WTC11 (cell line): ENCODE measurements around the gene TRNAU1AP. TPM values are rescaled to one million over a fixed set of nuclear protein-coding genes. Genes with fewer than 3 reads are reported as not detected.
"Not testable (repeated sequence)": the region's sequence is repeated elsewhere in the genome, so short reads cannot be mapped to it uniquely, and the experiment has no call there.

Experiments used
- ATAC-seq: fragments of 200-7000 bp; cut with Tn5 transposase; 2 replicates; pipeline ENCODE4 v1.10.0; 2021; ENCODE audit warnings: mild to moderate bottlenecking, moderate library complexity
- CTCF ChIA-PET: fragments of 300-600 bp; sonication (Branson Sonifier 250); formaldehyde crosslinking; loops from one replicate; lab custom pipeline; 2021; ENCODE audit warnings: antibody characterized with exemption; lab: Charles Lee
- POLR2A ChIA-PET: fragments of 350-600 bp; sonication (Branson Sonifier 250); formaldehyde crosslinking; loops from one replicate; lab custom pipeline; 2021; ENCODE audit warnings: antibody characterized with exemption; lab: Charles Lee
- DNase-seq: peaks from one replicate; pipeline ENCODE4 v3.0.0; 2021; ENCODE audit warnings: low spot score
- H3K27ac Mint-ChIP-seq: 2 replicates; pipeline ENCODE4 v1.8.0; 2021; ENCODE audit warnings: mixed read lengths
- H3K27me3 Mint-ChIP-seq: 2 replicates; pipeline ENCODE4 v1.8.0; 2021; ENCODE audit warnings: low read depth, mild to moderate bottlenecking, moderate library complexity, mixed read lengths
- H3K36me3 Mint-ChIP-seq: 2 replicates; pipeline ENCODE4 v1.8.0; 2021; ENCODE audit warnings: mixed read lengths
- H3K4me1 Mint-ChIP-seq: 2 replicates; pipeline ENCODE4 v1.8.0; 2022; ENCODE audit warnings: mixed read lengths
- H3K4me3 Mint-ChIP-seq: 2 replicates; pipeline ENCODE4 v1.8.0; 2021; ENCODE audit warnings: mild to moderate bottlenecking, moderate library complexity, mixed read lengths
- H3K9me3 Mint-ChIP-seq: 2 replicates; pipeline ENCODE4 v1.8.0; 2021; ENCODE audit warnings: mixed read lengths
- ATF6 ChIP-seq: sonication (generic); formaldehyde crosslinking; IDR thresholded peaks from 2 replicates; pipeline ENCODE4 v1.8.1; 2023; ENCODE audit warnings: mild to moderate bottlenecking, missing genetic modification reagents
- CREB1 ChIP-seq: sonication (generic); formaldehyde crosslinking; IDR thresholded peaks from 2 replicates; pipeline ENCODE4 v1.8.0; 2023; ENCODE audit warnings: mild to moderate bottlenecking, missing genetic modification reagents
- CREM ChIP-seq: sonication (generic); formaldehyde crosslinking; IDR thresholded peaks from 2 replicates; pipeline ENCODE4 v1.8.1; 2022; ENCODE audit warnings: mild to moderate bottlenecking, missing genetic modification reagents, moderate library complexity
- CTCF ChIP-seq: fragments of 200-600 bp; IDR thresholded peaks from 2 replicates; pipeline ENCODE4 v1.8.0; 2022; ENCODE audit warnings: antibody characterized with exemption
- ELF4 ChIP-seq: sonication (generic); formaldehyde crosslinking; IDR thresholded peaks from 2 replicates; pipeline ENCODE4 v1.8.1; 2022; ENCODE audit warnings: low read depth, mild to moderate bottlenecking, moderate library complexity, missing genetic modification reagents
- ETV6 ChIP-seq: sonication (generic); formaldehyde crosslinking; IDR thresholded peaks from 2 replicates; pipeline ENCODE4 v1.8.1; 2022; ENCODE audit warnings: mild to moderate bottlenecking, missing genetic modification reagents
- HMGXB4 ChIP-seq: sonication (generic); formaldehyde crosslinking; IDR thresholded peaks from 2 replicates; pipeline ENCODE4 v1.8.1; 2023; ENCODE audit warnings: mild to moderate bottlenecking, moderate library complexity, missing genetic modification reagents
- IRF2 ChIP-seq: sonication (generic); formaldehyde crosslinking; IDR thresholded peaks from 2 replicates; pipeline ENCODE4 v1.8.0; 2022; ENCODE audit warnings: low read depth, missing genetic modification reagents, borderline replicate concordance
- KAT7 ChIP-seq: sonication (generic); formaldehyde crosslinking; IDR thresholded peaks from 2 replicates; pipeline ENCODE4 v1.8.1; 2023; ENCODE audit warnings: missing genetic modification reagents, mild to moderate bottlenecking, borderline replicate concordance
- MXD4 ChIP-seq: fragments of 250-450 bp; sonication (Bioruptor Pico); IDR thresholded peaks from 2 replicates; pipeline ENCODE4 v1.8.0; 2021; ENCODE audit warnings: mild to moderate bottlenecking, moderate library complexity, borderline replicate concordance
- NFATC4 ChIP-seq: fragments of 250-450 bp; sonication (Bioruptor Pico); IDR thresholded peaks from 2 replicates; pipeline ENCODE4 v1.9.0; 2021; ENCODE audit warnings: mild to moderate bottlenecking
- RORB ChIP-seq: fragments of 250-450 bp; sonication (Bioruptor Pico); IDR thresholded peaks from 2 replicates; pipeline ENCODE4 v1.9.0; 2021; ENCODE audit warnings: mild to moderate bottlenecking
- TEAD1 ChIP-seq: sonication (generic); formaldehyde crosslinking; IDR thresholded peaks from 2 replicates; pipeline ENCODE4 v1.8.0; 2022; ENCODE audit warnings: mild to moderate bottlenecking, missing genetic modification reagents
- TP53 ChIP-seq: sonication (generic); formaldehyde crosslinking; IDR thresholded peaks from 2 replicates; pipeline ENCODE4 v1.8.1; 2023; ENCODE audit warnings: mild to moderate bottlenecking, missing genetic modification reagents
- ZBTB43 ChIP-seq: sonication (generic); formaldehyde crosslinking; IDR thresholded peaks from 2 replicates; pipeline ENCODE4 v1.8.1; 2023; ENCODE audit warnings: mild to moderate bottlenecking, missing genetic modification reagents
- ZNF232 ChIP-seq: sonication (generic); formaldehyde crosslinking; IDR thresholded peaks from 2 replicates; pipeline ENCODE4 v1.8.0; 2022; ENCODE audit warnings: mild to moderate bottlenecking, missing genetic modification reagents
- ZNF423 ChIP-seq: fragments of 250-450 bp; sonication (Bioruptor Pico); IDR thresholded peaks from 2 replicates; pipeline ENCODE4 v2.1.2; 2022; ENCODE audit warnings: mild to moderate bottlenecking, moderate library complexity
- ZNF512 ChIP-seq: sonication (generic); formaldehyde crosslinking; IDR thresholded peaks from 2 replicates; pipeline ENCODE4 v1.8.1; 2022; ENCODE audit warnings: missing genetic modification reagents, borderline replicate concordance
- total RNA-seq: library from RNA; stranded (reverse); gene quantifications from 3 replicates; pipeline ENCODE4 v1.2.3, GENCODE V29; 2021

Gene TRNAU1AP
- total RNA-seq, 1 experiment from 2014 or later = 30.4 TPM

GRCh38 chr1:28571911-28572310 is 19.0 kb downstream of the TRNAU1AP start:
- ATAC-seq = no peak
- CTCF ChIA-PET = interaction anchor here (1.6 kb wide), 1 partner anchor 31 kb away, joined by 5 read pairs; no protein-coding TSS in a partner anchor

GRCh38 chr1:28572891-28573290 is 20.0 kb downstream of the TRNAU1AP start:
- H3K36me3 Mint-ChIP-seq = peaks cover 39% of the 10 kb centered on the region
- not testable (repeated sequence) for H3K4me3 Mint-ChIP-seq, ATAC-seq, H3K27ac Mint-ChIP-seq, H3K4me1 Mint-ChIP-seq, DNase-seq, H3K9me3 Mint-ChIP-seq, H3K27me3 Mint-ChIP-seq
- ChIA-PET CTCF (interaction anchor here (1.6 kb wide), 1 partner anchor 30 kb away, joined by 5 read pairs; no protein-coding TSS in a partner anchor), POLR2A (interaction anchor here (0.9 kb wide), 1 partner anchor 11 kb away, joined by 3 read pairs; no protein-coding TSS in a partner anchor)

More at GRCh38 chr1:28571911-28572310, 19.0 kb downstream of the TRNAU1AP start:
- H3K36me3 Mint-ChIP-seq = peaks cover 43% of the 10 kb centered on the region
- TF ChIP-seq TP53 (CRISPR knock-in tag) (no peak), NFATC4 (CRISPR knock-in tag) (no peak), IRF2 (no peak), MXD4 (CRISPR knock-in tag) (no peak), ZNF512 (no peak), CTCF (no peak), HMGXB4 (CRISPR knock-in tag) (no peak), ELF4 (no peak), CREM (CRISPR knock-in tag) (no peak), ZBTB43 (CRISPR knock-in tag) (no peak), ATF6 (CRISPR knock-in tag) (no peak), TEAD1 (CRISPR knock-in tag) (no peak), RORB (CRISPR knock-in tag) (no peak)
- H3K27ac Mint-ChIP-seq = no peak overlapping the region
- H3K4me1 Mint-ChIP-seq = no peaks in the 10 kb centered on the region
- no peaks in the 10 kb centered on the region for H3K9me3 Mint-ChIP-seq
- no peak overlapping the region for H3K4me3 Mint-ChIP-seq
- no peak for DNase-seq
- no peaks in the 10 kb centered on the region for H3K27me3 Mint-ChIP-seq
- POLR2A ChIA-PET = no interaction called here

- DNase-seq = no peak
- no peaks in the 10 kb centered on the region for H3K9me3 Mint-ChIP-seq
- no peak for TF ChIP-seq KAT7 (CRISPR knock-in tag)
- no peak for TF ChIP-seq ZNF423
- no peak for TF ChIP-seq ETV6
- TF ChIP-seq CREB1 (CRISPR knock-in tag) = no peak
- no peak for TF ChIP-seq ZNF512
- no peak for TF ChIP-seq ZNF232 (CRISPR knock-in tag)
- no peaks in the 10 kb centered on the region for H3K27me3 Mint-ChIP-seq
- no peak for ATAC-seq
- CTCF ChIA-PET = no interaction called here
- H3K4me1 Mint-ChIP-seq = no peaks in the 10 kb centered on the region
- POLR2A ChIA-PET = interaction anchor here (0.9 kb wide), 1 partner anchor 10 kb away, joined by 3 read pairs; no protein-coding TSS in a partner anchor
- peaks cover 39% of the 10 kb centered on the region for H3K36me3 Mint-ChIP-seq
- no peak overlapping the region for H3K27ac Mint-ChIP-seq
- H3K4me3 Mint-ChIP-seq = no peak overlapping the region
Measured at GRCh38 chr1:28573564-28573963, 20.7 kb downstream of the TRNAU1AP start.
